Activated CD4-positive, alpha-beta T cell treated with anti-CD3 and anti-CD28 coated beads, Interleukin-2, amount 10 ng/mL, durations not matched to agents 24 days and 14 days (primary cell): Measurements from ENCODE around the gene ANKRD13A. TPM values are rescaled to one million over a fixed set of nuclear protein-coding genes. Genes with fewer than 3 reads are reported as not detected.
A peak's percentile ranks its signal among the peaks of the same experiment; 100 is the strongest.
"Not testable (repeated sequence)": the region's sequence is repeated elsewhere in the genome, so short reads cannot be mapped to it uniquely, and the experiment has no call there.

Experiments
- DNase-seq: peaks from one replicate; pipeline ENCODE4 v3.0.0; 2022
- H3K27ac Mint-ChIP-seq: one replicate; pipeline ENCODE4 v1.8.0; 2022; ENCODE audit warnings: mild to moderate bottlenecking, mixed read lengths
- H3K27me3 Mint-ChIP-seq: one replicate; pipeline ENCODE4 v1.8.0; 2022; ENCODE audit warnings: mixed read lengths
- H3K36me3 Mint-ChIP-seq: one replicate; pipeline ENCODE4 v1.8.0; 2022; ENCODE audit warnings: low read depth, mild to moderate bottlenecking, mixed read lengths
- H3K4me1 Mint-ChIP-seq: one replicate; pipeline ENCODE4 v1.8.0; 2021; ENCODE audit warnings: mixed read lengths
- H3K4me3 Mint-ChIP-seq: one replicate; pipeline ENCODE4 v1.8.0; 2022; ENCODE audit warnings: mild to moderate bottlenecking, moderate library complexity, mixed read lengths
- H3K9me3 Mint-ChIP-seq: one replicate; pipeline ENCODE4 v1.8.0; 2021; ENCODE audit warnings: mixed read lengths
- intact Hi-C: fragments of 100-400 bp; cut with micrococcal nuclease; formaldehyde crosslinking; loops from one replicate; pipeline ENCODE4 v1.15.1; 2023
- total RNA-seq: library from RNA; stranded (reverse); gene quantifications from 2 replicates; pipeline ENCODE4 v1.2.3, GENCODE V29; 2022

ANKRD13A gene
- total RNA-seq, 1 donor from 2014 or later, result 62.5 TPM

GRCh38 chr12:110072636-110073035 lies 73.4 kb downstream of the ANKRD13A start:
- H3K27me3 Mint-ChIP-seq, DNase-seq, intact Hi-C loops, H3K9me3 Mint-ChIP-seq: not testable (repeated sequence)
- peak overlapping the region; percentile 96 for H3K27ac Mint-ChIP-seq
- peaks cover 42% of the 10 kb centered on the region for H3K4me1 Mint-ChIP-seq
- peaks cover 28% of the 10 kb centered on the region for H3K36me3 Mint-ChIP-seq
- H3K4me3 Mint-ChIP-seq, result peak overlapping the region; percentile 96

DNA sequence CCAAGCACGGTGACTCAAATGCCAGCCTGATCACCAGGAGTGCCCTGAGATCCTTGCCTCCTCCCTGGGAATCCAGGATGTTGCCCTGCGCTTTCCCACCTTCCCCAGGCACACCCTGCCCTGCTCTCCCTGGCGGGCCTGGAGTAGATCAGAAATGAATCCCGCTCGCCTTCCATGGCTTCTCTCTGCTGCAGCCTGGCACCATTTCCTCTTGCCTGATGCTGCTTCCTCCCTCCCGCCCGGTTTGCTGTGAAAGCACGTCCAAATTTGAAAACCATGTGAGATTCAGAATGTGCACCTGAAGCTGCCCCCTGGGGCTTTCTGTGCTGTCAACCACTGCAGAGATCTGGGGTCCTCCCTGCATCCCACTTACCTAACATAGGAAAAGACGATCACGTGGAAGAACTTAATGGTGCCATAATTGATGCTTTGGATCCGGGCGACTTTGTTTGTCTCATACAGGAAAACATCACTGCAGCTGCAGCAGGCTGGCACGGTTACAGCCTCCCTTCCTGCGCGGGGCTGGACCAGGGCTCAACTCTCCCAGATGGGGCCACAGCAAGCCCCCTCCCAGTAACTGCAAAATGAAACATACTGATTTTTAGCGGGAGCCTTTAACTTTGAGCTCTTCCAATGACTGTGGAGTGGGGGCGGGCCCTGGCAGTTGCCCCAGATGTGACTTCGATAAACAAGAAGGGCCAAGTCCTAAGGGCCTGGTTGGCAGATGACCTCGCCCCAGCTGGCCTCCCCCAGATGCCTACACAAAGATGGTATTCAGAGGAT lies 74.0 kb downstream of the ANKRD13A start:
- H3K27me3 Mint-ChIP-seq, result no peaks in the 10 kb centered on the region
- peaks cover 25% of the 10 kb centered on the region for H3K36me3 Mint-ChIP-seq
- H3K9me3 Mint-ChIP-seq, result peaks cover 9% of the 10 kb centered on the region
- peak overlapping the region; percentile 96 for H3K4me3 Mint-ChIP-seq
- intact Hi-C loops, result no loop called here
- H3K27ac Mint-ChIP-seq, result peak overlapping the region; percentile 96
- peak; percentile 81 for DNase-seq
- peaks cover 43% of the 10 kb centered on the region for H3K4me1 Mint-ChIP-seq

DNA sequence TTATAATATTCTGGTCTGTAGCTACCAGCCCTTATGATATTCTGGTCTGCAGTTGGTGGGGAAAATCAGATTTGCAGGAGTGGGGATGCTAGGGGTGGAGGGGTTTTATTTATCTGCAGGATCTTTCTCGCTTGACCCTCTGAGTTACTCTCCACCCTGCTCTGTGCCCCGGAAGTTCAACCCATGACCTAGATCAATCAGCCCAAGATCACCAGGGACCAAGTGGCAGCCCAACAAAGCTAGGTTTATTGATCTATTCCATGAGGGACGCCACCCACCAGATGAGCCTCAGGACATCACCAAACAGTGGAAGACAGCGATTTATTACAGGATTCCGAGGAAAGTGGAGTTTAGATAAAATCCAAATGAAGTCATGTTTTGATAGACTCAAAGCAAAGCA lies 74.9 kb downstream of the ANKRD13A start:
- H3K9me3 Mint-ChIP-seq, result peaks cover 15% of the 10 kb centered on the region
- peaks cover 43% of the 10 kb centered on the region for H3K4me1 Mint-ChIP-seq
- H3K27me3 Mint-ChIP-seq, result no peaks in the 10 kb centered on the region
- H3K36me3 Mint-ChIP-seq, result peaks cover 19% of the 10 kb centered on the region
- no peak for DNase-seq
- H3K27ac Mint-ChIP-seq, result peak overlapping the region; percentile 96
- intact Hi-C loops, result no loop called here
- H3K4me3 Mint-ChIP-seq, result peak overlapping the region; percentile 96

DNA sequence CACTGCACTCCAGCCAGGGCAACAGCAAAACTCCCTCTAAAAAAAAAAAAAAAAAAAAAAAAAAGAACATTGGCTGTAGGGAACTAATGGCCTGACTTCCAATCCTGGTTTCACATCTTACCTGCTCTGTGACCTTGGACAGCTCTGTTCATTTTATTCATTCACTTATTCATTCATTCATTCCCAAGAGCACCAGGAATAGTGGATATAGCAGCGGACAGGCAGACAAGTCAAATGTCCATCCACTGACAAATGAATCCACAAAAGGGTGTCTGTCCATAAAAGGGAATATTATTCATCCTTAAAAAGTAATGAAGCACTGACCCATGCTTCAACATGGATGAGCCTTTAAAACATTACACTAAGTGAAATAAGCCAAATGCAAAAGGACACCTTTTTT lies 76.7 kb downstream of the ANKRD13A start:
- no peak overlapping the region for H3K4me3 Mint-ChIP-seq
- no peaks in the 10 kb centered on the region for H3K27me3 Mint-ChIP-seq
- H3K27ac Mint-ChIP-seq, result no peak overlapping the region
- peaks cover 26% of the 10 kb centered on the region for H3K9me3 Mint-ChIP-seq
- H3K4me1 Mint-ChIP-seq, result peaks cover 55% of the 10 kb centered on the region
- H3K36me3 Mint-ChIP-seq, result peaks cover 22% of the 10 kb centered on the region
- no peak for DNase-seq
- intact Hi-C loops, result no loop called here

GRCh38 chr12:110077800-110078199 lies 78.6 kb downstream of the ANKRD13A start:
- Mint-ChIP-seq H3K9me3 (peaks cover 16% of the 10 kb centered on the region), H3K36me3 (peaks cover 11% of the 10 kb centered on the region), H3K27me3 (no peaks in the 10 kb centered on the region), H3K4me1 (peaks cover 52% of the 10 kb centered on the region), H3K27ac (peak overlapping the region; percentile 56), H3K4me3 (no peak overlapping the region)
- DNase-seq, result no peak
- intact Hi-C loops, result loop anchor here (2.0 kb wide), 1 partner anchor 79 kb away; the partner anchor contains the start of gene ANKRD13A

DNA sequence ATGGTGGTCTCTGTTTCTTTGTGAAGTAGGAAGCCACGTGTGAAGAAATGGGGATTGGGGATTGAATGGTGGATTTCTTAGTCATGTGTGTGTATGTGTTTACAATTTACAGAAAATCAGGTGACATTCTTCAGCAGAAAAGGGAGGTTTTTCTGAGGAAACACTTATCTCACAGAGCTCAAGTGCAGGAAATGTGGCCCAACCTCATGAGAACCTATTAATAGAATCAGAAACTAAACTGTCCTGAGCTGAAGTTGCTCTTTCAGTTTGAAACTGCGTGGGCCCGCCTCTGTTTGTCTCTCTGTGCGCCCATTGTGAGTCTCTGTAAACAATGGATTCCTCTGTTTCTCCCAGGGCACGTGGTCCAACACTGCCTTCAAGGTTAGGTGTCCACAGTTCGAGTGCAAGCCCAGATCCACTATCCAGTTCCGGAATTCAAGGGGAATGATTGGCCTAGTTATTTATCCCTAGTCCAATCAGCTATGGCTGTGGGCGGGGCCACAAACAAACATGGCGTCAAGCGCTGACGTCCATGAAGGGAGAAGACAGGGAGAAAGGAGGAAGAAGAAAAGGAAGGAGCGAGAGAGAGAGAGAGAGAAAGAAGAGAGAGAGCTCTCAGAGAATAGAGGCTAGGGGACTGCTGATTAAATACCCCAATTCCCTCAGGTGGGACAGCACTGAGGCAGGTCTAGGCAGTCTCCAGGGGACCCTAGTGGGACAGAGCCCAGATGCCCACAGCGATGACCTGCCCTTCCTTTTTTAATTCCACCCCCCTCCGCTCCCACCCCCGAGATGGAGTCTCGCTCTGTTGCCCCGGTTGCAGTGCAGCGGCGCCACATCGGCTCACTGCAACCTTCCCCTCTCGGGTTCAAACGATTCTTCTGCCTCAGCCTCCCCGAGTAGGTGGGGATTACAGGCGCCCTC lies 80.5 kb downstream of the ANKRD13A start:
- peak; percentile 93 for DNase-seq
- Mint-ChIP-seq H3K9me3 (peaks cover 16% of the 10 kb centered on the region), H3K4me3 (peak overlapping the region; percentile 72), H3K36me3 (peaks cover 7% of the 10 kb centered on the region), H3K4me1 (peaks cover 35% of the 10 kb centered on the region), H3K27ac (peak overlapping the region; percentile 95), H3K27me3 (no peaks in the 10 kb centered on the region)
- intact Hi-C loops, result loop anchor here (1.0 to 2.0 kb wide), 5 partner anchors 19 to 81 kb away; partner anchors contain the start of genes ANKRD13A and C12orf76

DNA sequence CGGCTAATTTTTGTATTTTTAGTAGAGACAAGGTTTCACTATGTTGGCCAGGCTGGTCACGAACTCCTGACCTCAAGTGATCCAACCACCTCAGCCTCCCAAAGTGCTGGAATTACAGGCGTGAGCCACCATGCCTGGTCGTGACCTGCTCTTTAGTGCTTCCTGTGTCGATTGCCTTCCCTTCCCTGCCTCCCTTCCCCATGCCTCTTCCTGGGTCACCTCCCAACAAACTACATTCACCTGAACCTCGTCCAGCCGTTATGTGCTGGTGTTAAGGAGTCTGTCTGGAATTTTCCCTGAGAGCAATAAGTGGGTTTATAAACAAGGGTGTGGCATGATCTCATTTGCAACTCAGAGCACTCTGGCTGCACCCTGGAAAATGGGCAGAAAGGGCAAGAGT lies 81.2 kb downstream of the ANKRD13A start:
- peak; percentile 62 for DNase-seq
- Mint-ChIP-seq H3K27ac (peak overlapping the region; percentile 77), H3K4me1 (peaks cover 35% of the 10 kb centered on the region), H3K9me3 (peaks cover 16% of the 10 kb centered on the region), H3K27me3 (peaks cover 2% of the 10 kb centered on the region), H3K36me3 (peaks cover 7% of the 10 kb centered on the region), H3K4me3 (peak overlapping the region; percentile 3)
- intact Hi-C loops, result no loop called here

DNA sequence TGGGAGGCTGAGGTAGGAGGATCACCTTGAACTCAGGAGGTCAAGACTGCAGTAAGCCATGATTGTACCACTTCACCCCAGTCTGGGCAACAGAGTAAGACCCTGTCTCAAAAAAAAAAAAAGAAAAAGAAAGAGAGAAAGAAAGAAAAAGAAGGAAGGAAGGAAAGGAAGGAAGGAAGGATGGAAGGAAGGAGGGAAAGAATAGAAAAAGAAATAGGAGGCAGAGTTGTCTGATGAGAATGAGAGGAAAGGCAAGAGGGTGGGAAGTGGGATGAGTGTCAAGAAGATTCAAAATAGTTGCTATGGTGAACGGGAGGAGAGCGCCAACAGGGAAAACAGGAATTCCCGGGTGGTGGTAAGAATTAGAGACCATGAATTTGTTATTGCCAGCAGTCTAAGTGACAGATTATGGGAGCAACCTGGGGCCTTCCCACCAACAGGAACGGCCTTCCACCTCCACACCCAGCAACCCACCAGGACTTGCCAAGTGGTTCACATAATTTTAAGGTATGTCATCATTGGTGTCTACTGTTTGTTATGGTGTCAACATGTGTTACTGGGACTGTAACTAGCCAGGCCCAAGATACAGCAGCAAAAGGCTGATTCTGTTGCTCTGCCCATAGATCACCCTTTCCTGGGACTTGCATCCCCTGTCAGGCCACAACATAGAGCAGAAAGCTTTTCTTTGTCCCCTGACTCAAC lies 85.2 kb downstream of the ANKRD13A start:
- DNase-seq, result no peak
- Mint-ChIP-seq H3K27me3 (peaks cover 9% of the 10 kb centered on the region), H3K4me3 (no peak overlapping the region), H3K9me3 (peaks cover 8% of the 10 kb centered on the region), H3K27ac (peak overlapping the region; percentile 48), H3K4me1 (peaks cover 25% of the 10 kb centered on the region), H3K36me3 (peaks cover 5% of the 10 kb centered on the region)
- intact Hi-C loops, result no loop called here

GRCh38 chr12:110088216-110088615 lies 89.0 kb downstream of the ANKRD13A start:
- H3K27me3 Mint-ChIP-seq, result peaks cover 25% of the 10 kb centered on the region
- H3K9me3 Mint-ChIP-seq, H3K27ac Mint-ChIP-seq, DNase-seq, H3K4me1 Mint-ChIP-seq, H3K4me3 Mint-ChIP-seq, H3K36me3 Mint-ChIP-seq, intact Hi-C loops: not testable (repeated sequence)

DNA sequence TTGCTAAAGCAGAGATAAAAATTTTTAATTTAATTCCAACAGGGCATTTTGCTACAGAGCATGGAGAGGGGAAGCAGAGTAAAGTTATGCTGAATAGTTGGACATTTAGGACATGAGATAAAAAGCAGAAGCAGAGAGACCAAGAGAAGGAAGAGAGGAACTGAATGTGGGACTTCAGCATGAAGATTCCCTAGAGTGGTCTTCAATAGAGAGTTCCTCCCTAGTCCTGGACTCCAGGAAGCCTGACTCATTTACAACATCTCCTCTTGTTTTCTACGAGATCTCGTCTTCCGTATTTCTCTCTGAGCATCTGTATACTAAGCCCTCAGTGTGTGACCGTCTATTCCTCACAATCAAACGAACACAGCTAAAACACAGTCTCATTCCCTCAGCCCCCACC lies 89.7 kb downstream of the ANKRD13A start:
- Mint-ChIP-seq H3K36me3 (peaks cover 2% of the 10 kb centered on the region), H3K4me3 (no peak overlapping the region), H3K27me3 (peaks cover 25% of the 10 kb centered on the region), H3K4me1 (peaks cover 6% of the 10 kb centered on the region), H3K27ac (no peak overlapping the region), H3K9me3 (no peaks in the 10 kb centered on the region)
- intact Hi-C loops, result no loop called here
- no peak for DNase-seq

Other genes starting within 250 kb of the ANKRD13A start
- gene TRPV4, start 166.0 kb upstream of the ANKRD13A start, total RNA-seq, result not detected in 2 replicates
- 27.9 and 28.2 TPM in 2 replicates for gene GLTP, start 118.9 kb upstream of the ANKRD13A start, total RNA-seq
- 30.9 and 34.0 TPM in 2 replicates for gene TCHP, start 99.2 kb upstream of the ANKRD13A start, total RNA-seq
- gene GIT2, start 3.1 kb upstream of the ANKRD13A start, total RNA-seq, result 87.1 and 88.6 TPM in 2 replicates
- 21.3 and 25.1 TPM in 2 replicates for gene C12orf76, start 49.1 kb downstream of the ANKRD13A start, total RNA-seq
- gene IFT81, start 124.9 kb downstream of the ANKRD13A start, total RNA-seq, result 1.5 and 1.6 TPM in 2 replicates